HG02973 (cell line): Measurements from ENCODE around the gene HIKESHI.

Experiments used
- ATAC-seq: cut with Tn5 transposase; IDR thresholded peaks from one replicate; pipeline ENCODE4 v1.9.1; 2021; ENCODE audit warnings: moderate library complexity; ENCODE audit not compliant: unreplicated experiment

HIKESHI gene

GRCh38 chr11:86374069-86374468, 72.0 kb downstream of the HIKESHI start:
- ATAC-seq, result no peak

- no peak for ATAC-seq
Observed at GRCh38 chr11:86374586-86374985, 72.5 kb downstream of the HIKESHI start, which contains the start of gene CCDC81. CCDC81 (plus strand) TSS chr11:86374887; CDS start chr11:86375164, 277 bp downstream.

GRCh38 chr11:86377972-86378371, 75.9 kb downstream of the HIKESHI start:
- ATAC-seq, result no peak

DNA sequence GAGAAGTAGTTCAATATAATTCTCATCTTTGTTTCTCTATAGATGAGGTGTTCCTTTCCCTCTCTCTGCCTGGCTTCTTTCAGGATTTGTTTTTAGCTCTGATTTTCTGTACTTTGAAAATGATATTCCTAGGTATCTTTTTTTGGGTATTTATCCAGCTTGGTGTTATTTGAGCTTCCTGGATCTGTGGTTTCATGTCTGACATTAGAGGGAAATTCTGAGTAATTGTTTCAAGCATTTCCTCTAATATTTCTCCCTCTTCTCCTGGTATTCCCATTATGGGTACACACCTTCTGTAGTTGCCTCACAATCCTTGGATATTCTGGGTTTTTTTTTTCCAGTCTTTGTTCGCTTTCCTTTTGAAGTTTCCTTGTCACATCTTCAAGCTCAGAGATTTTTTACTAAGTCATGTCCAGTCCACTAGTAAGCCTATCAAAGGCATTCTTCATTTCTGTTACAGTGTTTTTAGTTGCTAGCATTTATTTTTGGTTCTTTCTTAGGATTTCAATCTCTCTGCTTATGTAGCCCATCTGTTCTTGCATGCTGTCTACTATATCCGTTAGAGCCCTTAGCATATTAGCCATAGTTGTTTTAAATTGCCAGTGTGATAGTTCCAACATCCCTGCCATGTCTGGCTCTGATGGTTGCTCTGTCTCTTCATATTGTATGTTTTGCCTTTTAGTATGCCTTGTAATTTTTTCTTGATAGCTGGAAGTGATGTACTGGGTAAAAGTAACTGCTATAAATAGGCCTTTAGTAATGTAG, 78.4 kb downstream of the HIKESHI start:
- ATAC-seq, result no peak

GRCh38 chr11:86383041-86383955, 81.3 kb downstream of the HIKESHI start:
- ATAC-seq, result no peak

DNA sequence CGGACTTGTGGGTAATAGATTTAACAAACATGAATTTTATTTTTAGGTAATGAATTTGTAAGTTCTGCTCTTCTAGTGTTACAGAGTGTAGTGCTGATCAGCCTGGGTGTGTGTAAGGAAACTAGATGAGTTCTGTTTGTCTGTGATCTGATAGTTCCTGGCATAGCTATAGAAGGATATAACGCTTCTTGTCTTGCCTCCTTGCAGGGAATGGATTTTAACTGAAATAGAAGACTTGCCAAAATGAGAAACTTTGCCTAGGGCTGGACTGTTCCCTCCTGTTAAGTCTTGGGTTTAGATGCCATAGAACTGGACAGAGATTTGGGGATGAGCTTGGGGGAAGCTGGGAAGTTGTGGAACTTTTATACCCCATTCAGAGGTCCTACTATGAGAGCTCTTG, 84.2 kb downstream of the HIKESHI start:
- ATAC-seq, result no peak

- ATAC-seq, result no peak
Observed at GRCh38 chr11:86386746-86387145, 84.7 kb downstream of the HIKESHI start.

DNA sequence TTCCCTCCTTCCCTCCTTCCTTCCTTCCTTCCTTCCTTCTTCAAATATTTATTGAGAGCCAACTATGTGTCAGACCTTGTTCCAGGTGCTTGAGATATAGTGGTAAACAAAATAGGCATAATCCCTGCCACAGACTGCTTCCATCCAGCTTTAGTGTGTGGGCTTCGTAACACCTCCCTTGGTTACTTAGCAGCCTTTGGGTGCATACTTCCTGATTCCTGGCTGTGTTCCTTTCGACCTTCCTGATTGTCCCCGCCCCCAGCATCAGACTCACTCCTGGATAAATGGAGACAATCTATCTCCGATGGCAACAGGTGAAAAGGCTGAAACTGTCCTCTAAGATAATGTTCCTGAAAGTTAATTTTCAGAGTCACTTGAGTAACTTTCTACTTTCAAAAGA, 86.2 kb downstream of the HIKESHI start:
- no peak for ATAC-seq

DNA sequence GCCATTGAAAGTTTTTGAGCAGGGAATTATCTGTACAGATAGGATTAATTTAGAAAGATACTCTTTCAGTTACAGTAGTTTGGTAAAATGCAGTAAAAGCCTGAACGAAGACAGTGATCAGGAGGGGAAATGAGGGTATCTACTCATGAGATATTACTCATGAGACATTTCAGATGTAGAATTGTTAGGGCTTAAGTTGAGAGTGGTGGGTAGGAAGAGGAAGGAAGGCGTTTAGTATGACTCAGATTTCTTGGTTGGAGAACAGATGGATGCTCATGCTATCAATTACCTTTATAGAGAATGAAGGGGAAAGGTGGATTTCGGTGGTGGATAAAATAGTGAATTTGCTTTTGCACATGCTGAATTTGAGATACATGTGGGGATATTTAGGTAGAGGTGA, 88.4 kb downstream of the HIKESHI start:
- no peak for ATAC-seq

- no peak for ATAC-seq
Observed at GRCh38 chr11:86395061-86395551, 93.1 kb downstream of the HIKESHI start.
